IMR-90 (cell line): ENCODE measurements around the gene WNT7A. TPM values are rescaled to one million over a fixed set of nuclear protein-coding genes. Genes with fewer than 3 reads are reported as not detected.

Experiments
- ATAC-seq: fragments of 200-7000 bp; cut with Tn5 transposase; 2 replicates; pipeline ENCODE4 v1.9.1; 2020; ENCODE audit warnings: low read depth, mild to moderate bottlenecking, moderate library complexity
- BruUV-seq: library from RNA; stranded (reverse); fragments of 400-500 nt; replicated peaks from 2 replicates; lab custom pipeline; 2021; lab: Mats Ljungman, UMichigan
- CTCF ChIA-PET: fragments of 300-600 bp; formaldehyde crosslinking; extraction: SDS; loops from one replicate; lab custom pipeline; 2021; ENCODE audit warnings: antibody characterized with exemption; lab: Yijun Ruan, JAX
- POLR2A ChIA-PET: fragments of 300-600 bp; sonication (Branson Sonifier 250); formaldehyde crosslinking; loops from one replicate; lab custom pipeline; 2022; ENCODE audit warnings: antibody characterized with exemption; ENCODE audit not compliant: unreplicated experiment; lab: Charles Lee
- DNase-seq: peaks from one replicate; pipeline ENCODE4 v3.0.0; 2013
- H2AFZ ChIP-seq: replicated peaks from 2 replicates; pipeline ENCODE3; 2013; ENCODE audit warnings: low read length, mild to moderate bottlenecking; ENCODE audit not compliant: poor library complexity
- H2AK5ac ChIP-seq: 2 replicates; pipeline ENCODE4 v1.6.1; 2013; ENCODE audit warnings: low read depth, low read length, inconsistent platforms
- H2AK9ac ChIP-seq: replicated peaks from 2 replicates; pipeline ENCODE3; 2013; ENCODE audit warnings: mild to moderate bottlenecking, low read depth, low read length, moderate library complexity; ENCODE audit not compliant: poor library complexity
- H2BK120ac ChIP-seq: 2 replicates; pipeline ENCODE4 v1.6.1; 2013; ENCODE audit warnings: low read depth, low read length, inconsistent platforms
- H2BK15ac ChIP-seq: 3 replicates; pipeline ENCODE4 v1.6.1; 2013; ENCODE audit warnings: low read depth, low read length, inconsistent platforms
- H2BK20ac ChIP-seq: 2 replicates; pipeline ENCODE4 v1.6.1; 2013; ENCODE audit warnings: low read depth, mild to moderate bottlenecking, inconsistent platforms, low read length, moderate library complexity
- H2BK5ac ChIP-seq: 2 replicates; pipeline ENCODE4 v1.6.1; 2013; ENCODE audit warnings: mild to moderate bottlenecking, low read depth, low read length, inconsistent platforms; ENCODE audit not compliant: poor library complexity, severe bottlenecking
- H3K14ac ChIP-seq: replicated peaks from 2 replicates; pipeline ENCODE4 v1.6.1; 2013; ENCODE audit warnings: low read depth, low read length, inconsistent platforms
- H3K18ac ChIP-seq: 2 replicates; pipeline ENCODE4 v1.6.1; 2013; ENCODE audit warnings: low read depth, low read length, control low read depth
- H3K23ac ChIP-seq: 2 replicates; pipeline ENCODE4 v1.6.1; 2013; ENCODE audit warnings: low read depth, low read length, inconsistent platforms
- H3K27ac ChIP-seq: 2 replicates; pipeline ENCODE4 v1.5.1; 2013; ENCODE audit warnings: mild to moderate bottlenecking, control low read depth, low read length; ENCODE audit not compliant: insufficient read depth
- H3K27me3 ChIP-seq: 2 replicates; pipeline ENCODE4 v1.6.1; 2013; ENCODE audit warnings: low read length; ENCODE audit not compliant: control insufficient read depth, insufficient read depth
- H3K36me3 ChIP-seq: 2 replicates; pipeline ENCODE4 v1.6.1; 2013; ENCODE audit warnings: low read length, mixed read lengths; ENCODE audit not compliant: control insufficient read depth, insufficient read depth
- H3K4ac ChIP-seq: 2 replicates; pipeline ENCODE4 v1.6.1; 2013; ENCODE audit warnings: low read depth, low read length, inconsistent platforms
- H3K4me1 ChIP-seq: 2 replicates; pipeline ENCODE4 v1.6.1; 2013; ENCODE audit warnings: low read length, mixed read lengths; ENCODE audit not compliant: control insufficient read depth, insufficient read depth
- H3K4me2 ChIP-seq: 2 replicates; pipeline ENCODE4 v1.6.1; 2013; ENCODE audit warnings: low read depth, mild to moderate bottlenecking, control low read depth, low read length, moderate library complexity
- H3K4me3 ChIP-seq: 2 replicates; pipeline ENCODE4 v1.5.1; 2013; ENCODE audit warnings: low read depth, mild to moderate bottlenecking, control low read depth, low read length, moderate library complexity; ENCODE audit not compliant: insufficient read depth
- H3K56ac ChIP-seq: 2 replicates; pipeline ENCODE4 v1.6.1; 2013; ENCODE audit warnings: low read length, inconsistent platforms; ENCODE audit not compliant: insufficient read depth; ENCODE audit errors: extremely low read depth
- H3K79me1 ChIP-seq, 2 experiments: 2 replicates each; pipeline ENCODE4 v1.6.1; 2013; ENCODE audit warnings: low read length in 2 of 2, inconsistent platforms in 1 of 2, low read depth in 1 of 2
- H3K9ac ChIP-seq: 2 replicates; pipeline ENCODE4 v1.6.1; 2013; ENCODE audit warnings: low read depth, low read length, control low read depth
- H3K9me1 ChIP-seq: 2 replicates; pipeline ENCODE4 v1.6.1; 2013; ENCODE audit warnings: low read length, inconsistent platforms; ENCODE audit not compliant: insufficient read depth
- H3K9me3 ChIP-seq: 2 replicates; pipeline ENCODE4 v1.6.1; 2013; ENCODE audit warnings: low read length; ENCODE audit not compliant: control insufficient read depth, insufficient read depth
- H4K20me1 ChIP-seq: 2 replicates; pipeline ENCODE4 v1.6.1; 2013; ENCODE audit warnings: low read length, inconsistent platforms; ENCODE audit not compliant: insufficient read depth
- H4K5ac ChIP-seq: 2 replicates; pipeline ENCODE4 v1.6.1; 2013; ENCODE audit warnings: mild to moderate bottlenecking, low read depth, low read length, control low read depth
- H4K8ac ChIP-seq, 2 experiments: 2 replicates each; pipeline ENCODE4 v1.6.1; 2013; ENCODE audit warnings: low read depth in 2 of 2, low read length in 2 of 2, control low read depth in 1 of 2, inconsistent platforms in 1 of 2
- H4K91ac ChIP-seq: 2 replicates; pipeline ENCODE4 v1.6.1; 2013; ENCODE audit warnings: low read depth, low read length, inconsistent platforms; ENCODE audit not compliant: insufficient read depth
- BHLHE40 ChIP-seq: fragments of 150-350 bp; IDR thresholded peaks from 2 replicates; pipeline ENCODE4 v1.6.1; 2016; ENCODE audit warnings: mild to moderate bottlenecking, low read depth, low read length
- CEBPB ChIP-seq: IDR thresholded peaks from 2 replicates; pipeline ENCODE4 v1.6.1; 2012; ENCODE audit warnings: low read depth, low read length, improper control_type of control experiment
- CTCF ChIP-seq: conservative IDR thresholded peaks from 2 replicates; pipeline ENCODE4 v1.5.1; 2012; ENCODE audit warnings: mild to moderate bottlenecking, low read depth, low read length, improper control_type of control experiment
- ELK1 ChIP-seq: fragments of 150-350 bp; IDR thresholded peaks from 2 replicates; pipeline ENCODE4 v1.6.1; 2016; ENCODE audit warnings: low read depth, mild to moderate bottlenecking, low read length, moderate library complexity, borderline replicate concordance
- FOS ChIP-seq: fragments of 150-350 bp; IDR thresholded peaks from 2 replicates; pipeline ENCODE4 v1.6.1; 2016; ENCODE audit warnings: low read depth, low read length
- MAFK ChIP-seq: IDR thresholded peaks from 2 replicates; pipeline ENCODE4 v1.6.1; 2012; ENCODE audit warnings: low read depth, low read length, improper control_type of control experiment
- MAZ ChIP-seq: IDR thresholded peaks from 2 replicates; pipeline ENCODE4 v1.6.1; 2012; ENCODE audit warnings: low read depth, mild to moderate bottlenecking, low read length, improper control_type of control experiment, moderate library complexity, borderline replicate concordance
- NFE2L2 ChIP-seq: fragments of 150-350 bp; IDR thresholded peaks from 2 replicates; pipeline ENCODE4 v1.6.1; 2016; ENCODE audit warnings: low read depth, mild to moderate bottlenecking, low read length
- RAD21 ChIP-seq: IDR thresholded peaks from 2 replicates; pipeline ENCODE4 v1.6.1; 2012; ENCODE audit warnings: low read length, improper control_type of control experiment
- RCOR1 ChIP-seq: IDR thresholded peaks from 2 replicates; pipeline ENCODE4 v1.6.1; 2012; ENCODE audit warnings: mild to moderate bottlenecking, low read length, improper control_type of control experiment; ENCODE audit not compliant: insufficient replicate concordance
- RFX5 ChIP-seq: IDR thresholded peaks from 2 replicates; pipeline ENCODE4 v1.8.0; 2012; ENCODE audit warnings: low read depth, mild to moderate bottlenecking, low read length, moderate library complexity
- SMC3 ChIP-seq: fragments of 150-350 bp; IDR thresholded peaks from 2 replicates; pipeline ENCODE4 v1.6.1; 2016; ENCODE audit warnings: low read depth, mild to moderate bottlenecking, antibody characterized with exemption, low read length, moderate library complexity
- WGBS, 2 experiments: methylation state at CpG; one replicate each; pipeline versions ENCODE4 v1.1.5 to v1.1.7; 2013; ENCODE audit warnings: missing lambda C conversion rate in 2 of 2; ENCODE audit not compliant: insufficient read length in 1 of 2; ENCODE audit errors: extremely low coverage in 2 of 2; 5-methylcytosine and 5-hydroxymethylcytosine counted together
- dilution Hi-C: fragments of 300-500 bp; cut with HindIII; formaldehyde crosslinking; loops from one replicate; pipeline ENCODE4 v1.14.3; 2018; ENCODE audit warnings: low sequenced_read_pairs; ENCODE audit not compliant: unreplicated experiment
- in situ Hi-C: fragments of 300-500 bp; cut with MboI; formaldehyde crosslinking; loops from 3 replicates; pipeline ENCODE4 v1.14.3; 2019; ENCODE audit warnings: low sequenced_read_pairs, inconsistent platforms, mixed read lengths
- intact Hi-C: fragments of 100-400 bp; cut with micrococcal nuclease; formaldehyde crosslinking; loops from 2 replicates; pipeline ENCODE4 v1.10.0; 2022
- polyA plus RNA-seq, 3 experiments: library from polyadenylated mRNA; depleted of rRNA; stranded (reverse); fragments of >200 nt; gene quantifications; 2 replicates each; pipeline ENCODE4 v1.2.3, GENCODE V29; 2012; ENCODE audit warnings: low replicate concordance in 1 of 3
- total RNA-seq: library from RNA; depleted of rRNA; stranded (reverse); fragments of >200 nt; gene quantifications from 2 replicates; pipeline ENCODE4 v1.2.3, GENCODE V29; 2012

Gene WNT7A
- total and polyA plus RNA-seq, 2 of the 4 experiments (the other 2 are of a cell fraction) = not detected

- TF ChIP-seq ELK1 = no peak
These were observed 12.1 kb downstream of the WNT7A start (continued) for GRCh38 chr3:13867732-13868131.

- 46% methylated on average over 11 of the region's 14 CpGs; no CpG with 5 or more reads in 1 of the 2 experiments for WGBS, 2 experiments
- Histone ChIP-seq H4K20me1 (no peaks in the 10 kb centered on the region), H2BK20ac (no peak overlapping the region), H4K91ac (no peak overlapping the region), H3K4me1 (no peaks in the 10 kb centered on the region), H2BK5ac (no peak overlapping the region), H2BK15ac (no peak overlapping the region), H3K36me3 (no peaks in the 10 kb centered on the region), H4K5ac (no peak overlapping the region), H3K9me3 (peaks cover 3% of the 10 kb centered on the region; the same call in 1 of the 2 replicates), H2AK9ac (no peak overlapping the region), H3K27me3 (no peaks in the 10 kb centered on the region; the same call in 1 of the 2 replicates), H3K4me2 (no peak overlapping the region), H2BK120ac (no peak overlapping the region), H3K9ac (no peak overlapping the region), H3K4ac (no peak overlapping the region), H3K23ac (no peak overlapping the region), H2AFZ (no peak overlapping the region), H3K56ac (no peak overlapping the region), H4K8ac (no peak overlapping the region), H3K9me1 (no peaks in the 10 kb centered on the region), H3K18ac (no peak overlapping the region), H3K27ac (no peak overlapping the region), H3K4me3 (no peak overlapping the region), H2AK5ac (no peak overlapping the region), H3K79me1 (no peaks in the 10 kb centered on the region), H3K14ac (no peak overlapping the region)
- in situ Hi-C loops (no loop called here), dilution Hi-C loops (no loop called here), intact Hi-C loops (no loop called here)
- no TSS peak for BruUV-seq
- ChIA-PET CTCF (no interaction called here), POLR2A (interaction anchor here (0.5 kb wide), 1 partner anchor 949 kb away, joined by 10 read pairs; no protein-coding TSS in a partner anchor)
- no peak for ATAC-seq
- no peak for DNase-seq
- TF ChIP-seq FOS (no peak), SMC3 (no peak), MAFK (no peak), RFX5 (no peak), MAZ (no peak), RAD21 (no peak), NFE2L2 (no peak), CTCF (no peak), BHLHE40 (no peak), CEBPB (no peak), RCOR1 (no peak)
These were observed 13.6 kb downstream of the WNT7A start for GRCh38 chr3:13866041-13866965.
